Left lung (tissue), 10 donors: ENCODE data around the gene PTPRZ1. TPM values are rescaled to one million over a fixed set of nuclear protein-coding genes. Genes with fewer than 3 reads are reported as not detected.

Experiments
- ATAC-seq: fragments of 200-7000 bp; cut with Tn5 transposase; one replicate; pipeline ENCODE4 v1.9.1; 2020; ENCODE audit warnings: moderate library complexity
- DNase-seq, 4 donors: peaks; one replicate each; pipeline ENCODE4 v3.0.0-alpha.2; 2013 to 2020
- H3K27ac ChIP-seq, 2 donors: fragments of 200-600 bp; sonication (generic) in 1 of 2; one replicate each; pipeline versions ENCODE4 v1.5.0 to v1.8.0; 2020 to 2021
- H3K27me3 ChIP-seq, 2 donors: fragments of 200-600 bp; sonication (generic) in 1 of 2; one replicate each; pipeline versions ENCODE4 v1.5.0 to v1.8.0; 2020 to 2021
- H3K36me3 ChIP-seq, 2 donors: fragments of 200-600 bp; sonication (generic) in 1 of 2; one replicate each; pipeline versions ENCODE4 v1.5.0 to v1.8.0; 2020 to 2021
- H3K4me1 ChIP-seq, 2 donors: fragments of 200-600 bp; one replicate each; pipeline ENCODE4 v1.8.0; 2021
- H3K4me3 ChIP-seq, 2 donors: fragments of 200-600 bp; sonication (generic) in 1 of 2; one replicate each; pipeline versions ENCODE4 v1.5.0 to v1.8.0; 2020 to 2021; ENCODE audit warnings: mild to moderate bottlenecking in 1 of 2
- H3K9me3 ChIP-seq, 2 donors: fragments of 200-600 bp; sonication (generic) in 1 of 2; one replicate each; pipeline versions ENCODE4 v1.5.0 to v1.8.0; 2020 to 2021
- CTCF ChIP-seq, 2 donors: fragments of 200-600 bp; sonication (generic) in 1 of 2; IDR thresholded peaks; one replicate each; pipeline versions ENCODE4 v1.5.0 to v1.8.0; 2021; ENCODE audit warnings: antibody characterized with exemption in 2 of 2
- intact Hi-C, 2 donors: fragments of 100-400 bp; cut with DNase I; formaldehyde crosslinking; loops; one replicate each; pipeline versions ENCODE4 v1.11.2 to v1.14.2; 2022
- polyA plus RNA-seq, 6 donors: library from polyadenylated mRNA; unstranded; fragments of 120-200 nt; gene quantifications; one replicate each; pipeline ENCODE4 v1.2.1, GENCODE V29; 2013; ENCODE audit not compliant: insufficient read length in 6 of 6
- total RNA-seq, 2 donors: library from RNA; stranded (reverse); fragmentation: NEBNext Ultra II Directional; extraction: Animal tissue kit (Norgen Biotek cat#: 25700); gene quantifications; one replicate each; pipeline ENCODE4 v1.2.1, GENCODE V29; 2021
- donor health status: DM: no; HTN: yes; CAD: no.
- donor health status: DM: no; HTN: no; CAD: no.

The PTPRZ1 gene
- total and polyA plus RNA-seq, 8 donors, result 0.55 to 96.9 (median 68.8) TPM

GRCh38 chr7:122013630-122014029, 140.7 kb downstream of the PTPRZ1 start:
- ATAC-seq (no peak), DNase-seq (no peak)
- H3K4me1 ChIP-seq, result no peaks in the 10 kb centered on the region
- H3K9me3 ChIP-seq, result no peaks in the 10 kb centered on the region
- no peak for TF ChIP-seq CTCF (IDR thresholded peaks at IDR 0.05)
- no peaks in the 10 kb centered on the region for H3K36me3 ChIP-seq
- no peaks in the 10 kb centered on the region for H3K27me3 ChIP-seq
- no peak overlapping the region for H3K27ac ChIP-seq
- no peak overlapping the region for H3K4me3 ChIP-seq
- intact Hi-C loops, result no loop called here

- Histone ChIP-seq H3K27ac (no peak overlapping the region), H3K9me3 (no peaks in the 10 kb centered on the region), H3K4me3 (no peak overlapping the region), H3K4me1 (no peaks in the 10 kb centered on the region), H3K36me3 (no peaks in the 10 kb centered on the region), H3K27me3 (no peaks in the 10 kb centered on the region)
- ATAC-seq (no peak), DNase-seq (no peak)
- intact Hi-C loops, result no loop called here
- TF ChIP-seq CTCF (IDR thresholded peaks at IDR 0.05), result no peak
Measured at GRCh38 chr7:122014697-122015096, 141.7 kb downstream of the PTPRZ1 start.

GRCh38 chr7:122018032-122018431, 145.1 kb downstream of the PTPRZ1 start:
- intact Hi-C loops, result no loop called here
- no peaks in the 10 kb centered on the region for H3K4me1 ChIP-seq
- no peak for DNase-seq
- H3K4me3 ChIP-seq, result no peak overlapping the region
- H3K27ac ChIP-seq, result no peak overlapping the region
- H3K9me3 ChIP-seq, result no peaks in the 10 kb centered on the region
- H3K36me3 ChIP-seq, result no peaks in the 10 kb centered on the region
- no peak for TF ChIP-seq CTCF (IDR thresholded peaks at IDR 0.05)
- H3K27me3 ChIP-seq, result no peaks in the 10 kb centered on the region
- no peak for ATAC-seq

GRCh38 chr7:122027058-122027457, 154.1 kb downstream of the PTPRZ1 start:
- Histone ChIP-seq H3K4me3 (no peak overlapping the region), H3K4me1 (no peaks in the 10 kb centered on the region), H3K27me3 (no peaks in the 10 kb centered on the region), H3K9me3 (no peaks in the 10 kb centered on the region), H3K36me3 (no peaks in the 10 kb centered on the region), H3K27ac (no peak overlapping the region)
- ATAC-seq (no peak), DNase-seq (no peak)
- no peak for TF ChIP-seq CTCF (IDR thresholded peaks at IDR 0.05)
- intact Hi-C loops, result no loop called here

GRCh38 chr7:122033641-122034040, 160.7 kb downstream of the PTPRZ1 start:
- no peaks in the 10 kb centered on the region for H3K9me3 ChIP-seq
- H3K4me3 ChIP-seq, result no peak overlapping the region
- ATAC-seq, result no peak
- H3K27ac ChIP-seq, result no peak overlapping the region
- H3K36me3 ChIP-seq, result no peaks in the 10 kb centered on the region
- no peak for DNase-seq
- no peak for TF ChIP-seq CTCF (IDR thresholded peaks at IDR 0.05)
- no peaks in the 10 kb centered on the region for H3K27me3 ChIP-seq
- no peaks in the 10 kb centered on the region for H3K4me1 ChIP-seq
- intact Hi-C loops, result no loop called here
